ENCODE measurements around the gene CHD6. TPM values are rescaled to one million over a fixed set of nuclear protein-coding genes. Genes with fewer than 3 reads are reported as not detected.

The CHD6 gene
- total RNA-seq, 1 experiment from 2014 or later, result 26.6 TPM

DNA sequence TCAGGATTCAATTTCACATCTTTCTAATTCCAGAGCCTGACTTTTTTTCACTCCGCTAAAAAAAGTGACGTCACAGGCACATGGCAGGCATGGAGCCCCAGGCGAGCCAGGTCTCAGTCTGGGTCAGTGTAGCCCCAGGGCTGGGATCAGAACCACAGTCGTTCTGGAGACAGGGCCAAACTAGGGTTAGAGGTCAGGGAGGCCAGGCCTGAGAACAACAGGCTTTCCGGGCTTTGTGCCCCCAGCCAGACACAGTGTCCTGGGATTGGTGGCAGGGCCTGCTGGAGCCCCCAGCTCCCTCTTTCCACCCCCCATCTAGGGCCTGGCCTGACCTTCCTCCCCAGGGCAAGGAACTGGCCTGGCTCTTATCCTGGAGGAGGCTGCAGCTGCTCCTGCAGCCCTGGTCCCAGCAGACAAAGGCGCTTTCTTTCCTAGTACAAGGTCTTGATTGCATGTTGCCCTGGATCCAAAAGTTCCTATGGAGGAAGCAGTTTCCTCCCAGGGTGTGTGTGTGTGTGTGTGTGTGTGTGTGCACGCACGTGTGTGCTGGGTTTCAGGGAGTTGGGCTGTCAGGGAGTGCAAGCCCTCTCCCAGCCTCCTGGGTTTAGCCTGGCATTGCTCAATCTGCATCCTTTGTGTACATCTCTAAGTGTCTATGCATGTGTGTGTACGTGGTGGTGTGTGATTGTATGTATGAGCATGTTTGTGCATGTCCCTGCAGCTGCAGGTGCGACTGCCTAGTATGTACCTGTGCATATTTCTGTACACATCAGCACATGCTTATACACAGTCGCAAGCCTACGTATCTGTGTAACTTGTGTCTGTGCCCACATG lies 225.1 kb downstream of the CHD6 start:
- no peak overlapping the region for H3K4me2 ChIP-seq (ENCODE audit: low read length)
- no peak overlapping the region for H3K27ac ChIP-seq (ENCODE audit: low read depth, low read length)
- intact Hi-C loops (cut with micrococcal nuclease), result no loop called here
- RAD21 ChIA-PET (ENCODE audit: low non-redundant PET in 1 of 2, low total read pairs in 2 of 2, uncharacterized antibody in 2 of 2, unreplicated experiment in 2 of 2), result no interaction called here
- CTCF ChIA-PET, result no interaction called here
- H3K9me2 ChIP-seq (ENCODE audit: insufficient read depth), result no peaks in the 10 kb centered on the region
- no peak overlapping the region for H3K4me3 ChIP-seq (replicated peaks in 1 of 2; ENCODE audit: low read depth in 1 of 2, low read length in 2 of 2)
- no peaks in the 10 kb centered on the region for H4K20me1 ChIP-seq (ENCODE audit: insufficient read depth)
- no peak overlapping the region for H2AFZ ChIP-seq (ENCODE audit: low read depth, low read length, poor library complexity, severe bottlenecking)
- no TSS peak for BruUV-seq (replicated peaks)
- POLR2A ChIA-PET, result no interaction called here
- H3K4me1 ChIP-seq (ENCODE audit: control insufficient read depth in 1 of 2, insufficient read depth in 2 of 2, low read length in 2 of 2), result no peaks in the 10 kb centered on the region
- no peaks in the 10 kb centered on the region for H3K79me2 ChIP-seq (ENCODE audit: insufficient read depth, low read length)
- no peak for TF ChIP-seq CEBPB (IDR thresholded peaks at IDR 0.05; ENCODE audit: low read depth)
- TF ChIP-seq, protein P1, sequence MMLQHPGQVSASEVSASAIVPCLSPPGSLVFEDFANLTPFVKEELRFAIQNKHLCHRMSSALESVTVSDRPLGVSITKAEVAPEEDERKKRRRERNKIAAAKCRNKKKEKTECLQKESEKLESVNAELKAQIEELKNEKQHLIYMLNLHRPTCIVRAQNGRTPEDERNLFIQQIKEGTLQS (IDR thresholded peaks at IDR 0.05), result no peak
- TF ChIP-seq POLR2A (IDR thresholded peaks at IDR 0.05; ENCODE audit: borderline replicate concordance, extremely low read depth, insufficient read depth, insufficient read length), result no peak
- no peak for TF ChIP-seq TCF7L2 (IDR thresholded peaks at IDR 0.05; ENCODE audit: borderline replicate concordance, extremely low read depth, insufficient read depth, insufficient read length)
- no peak for TF ChIP-seq FOSL1 (IDR thresholded peaks at IDR 0.05; ENCODE audit: low read depth)
- no peak for TF ChIP-seq ZFX (IDR thresholded peaks at IDR 0.05)
- TF ChIP-seq, protein P2, sequence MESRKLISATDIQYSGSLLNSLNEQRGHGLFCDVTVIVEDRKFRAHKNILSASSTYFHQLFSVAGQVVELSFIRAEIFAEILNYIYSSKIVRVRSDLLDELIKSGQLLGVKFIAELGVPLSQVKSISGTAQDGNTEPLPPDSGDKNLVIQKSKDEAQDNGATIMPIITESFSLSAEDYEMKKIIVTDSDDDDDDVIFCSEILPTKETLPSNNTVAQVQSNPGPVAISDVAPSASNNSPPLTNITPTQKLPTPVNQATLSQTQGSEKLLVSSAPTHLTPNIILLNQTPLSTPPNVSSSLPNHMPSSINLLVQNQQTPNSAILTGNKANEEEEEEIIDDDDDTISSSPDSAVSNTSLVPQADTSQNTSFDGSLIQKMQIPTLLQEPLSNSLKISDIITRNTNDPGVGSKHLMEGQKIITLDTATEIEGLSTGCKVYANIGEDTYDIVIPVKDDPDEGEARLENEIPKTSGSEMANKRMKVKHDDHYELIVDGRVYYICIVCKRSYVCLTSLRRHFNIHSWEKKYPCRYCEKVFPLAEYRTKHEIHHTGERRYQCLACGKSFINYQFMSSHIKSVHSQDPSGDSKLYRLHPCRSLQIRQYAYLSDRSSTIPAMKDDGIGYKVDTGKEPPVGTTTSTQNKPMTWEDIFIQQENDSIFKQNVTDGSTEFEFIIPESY (IDR thresholded peaks at IDR 0.05; ENCODE audit: extremely low read depth, insufficient replicate concordance, low read length), result no peak
- no peak for TF ChIP-seq ZNF274 (IDR thresholded peaks at IDR 0.05; ENCODE audit: low read depth, low read length)
- no peak for TF ChIP-seq EZH2phosphoT487 (IDR thresholded peaks at IDR 0.05; ENCODE audit: borderline replicate concordance)
- no peak for TF ChIP-seq SP1 (IDR thresholded peaks at IDR 0.05; ENCODE audit: low read depth)
- TF ChIP-seq CBX3 (IDR thresholded peaks at IDR 0.05; ENCODE audit: low read depth), result no peak
- no peak for TF ChIP-seq SRF (IDR thresholded peaks at IDR 0.05; ENCODE audit: low read depth)
- no peak for TF ChIP-seq EGR1 (IDR thresholded peaks at IDR 0.05; ENCODE audit: low read depth)
- TF ChIP-seq SIN3A (IDR thresholded peaks at IDR 0.05; ENCODE audit: low read depth), result no peak
- no peaks in the 10 kb centered on the region for H3K9me3 ChIP-seq (ENCODE audit: control insufficient read depth in 1 of 2, insufficient read depth in 1 of 2, low read depth in 1 of 2, low read length in 2 of 2)
- no peaks in the 10 kb centered on the region for H3K27me3 ChIP-seq (ENCODE audit: insufficient read depth, low read length)
- H3K36me3 ChIP-seq (ENCODE audit: control insufficient read depth in 1 of 2, insufficient read depth in 2 of 2, low read length in 2 of 2), result no peaks in the 10 kb centered on the region
- DNase-seq (ENCODE audit: low read depth, low spot score) (no peak), ATAC-seq (no peak)
- H3K9ac ChIP-seq (ENCODE audit: low read length), result no peak overlapping the region

Measured in HCT116 (cell line).